HG03097 (cell line): Measurements from ENCODE around the gene DUSP7.

Experiments used
- ATAC-seq: cut with Tn5 transposase; IDR thresholded peaks from one replicate; pipeline ENCODE4 v1.9.1; 2021; ENCODE audit not compliant: unreplicated experiment, low FRiP score

DUSP7 gene

GRCh38 chr3:52086976-52087663 lies 30.7 kb upstream of the DUSP7 start:
- no peak for ATAC-seq

DNA sequence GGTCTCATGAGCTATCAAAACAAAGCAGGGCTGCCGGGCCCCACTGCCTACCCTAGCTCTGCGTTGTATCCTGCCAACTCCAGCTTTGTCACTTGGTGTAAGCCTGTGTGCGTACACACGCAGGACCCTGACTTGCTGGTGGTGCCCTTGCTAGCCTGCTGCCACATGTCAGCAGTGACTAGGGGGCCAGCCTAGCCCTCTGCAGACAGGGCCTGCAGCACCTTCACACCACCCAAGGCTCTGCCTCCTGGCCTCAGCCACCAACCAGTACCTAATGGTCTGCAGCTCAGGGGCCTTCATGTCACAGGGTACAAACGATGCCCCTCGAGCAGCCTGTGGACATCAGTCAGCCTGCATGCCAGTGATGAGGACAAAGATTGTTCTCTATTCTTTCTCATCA lies 30.1 kb upstream of the DUSP7 start:
- no peak for ATAC-seq

- ATAC-seq: no peak
These were observed 29.4 kb upstream of the DUSP7 start for GRCh38 chr3:52085681-52086282.

GRCh38 chr3:52084954-52085680 lies 28.7 kb upstream of the DUSP7 start:
- ATAC-seq: no peak

DNA sequence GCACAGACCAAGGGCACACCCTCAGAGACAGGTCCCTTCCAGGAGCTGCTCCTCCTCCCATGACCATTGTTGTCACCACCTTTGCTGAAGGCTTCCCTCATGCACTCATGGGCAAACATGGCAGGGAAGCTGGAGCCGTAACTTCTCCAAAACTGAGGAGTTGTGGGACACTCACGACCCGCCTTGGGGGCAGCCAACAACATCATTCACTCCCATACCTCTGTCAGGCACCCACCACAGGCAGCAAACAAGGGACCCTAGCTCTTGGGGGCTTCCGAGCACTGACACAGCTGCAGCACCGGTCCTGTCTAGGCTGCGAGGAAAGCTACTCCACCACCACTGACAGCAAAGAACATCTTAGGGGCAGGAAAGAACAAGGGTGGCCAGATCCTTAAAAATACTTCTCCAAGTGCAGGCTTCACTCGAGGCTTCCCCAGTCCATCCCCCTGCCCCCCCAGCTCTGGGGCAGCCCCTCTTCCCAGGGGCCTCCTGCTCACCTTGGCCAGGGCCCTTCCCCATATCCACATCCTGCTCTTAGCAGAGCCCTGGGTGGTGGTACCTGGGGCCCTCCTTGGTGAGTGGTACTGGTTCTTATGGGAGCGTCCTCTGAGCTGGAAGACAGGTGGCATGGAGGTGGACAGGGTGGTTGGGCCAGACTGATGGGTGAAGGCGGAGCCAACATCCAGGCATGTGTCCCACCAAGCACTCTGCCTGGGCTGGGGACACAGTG lies 28.0 kb upstream of the DUSP7 start:
- no peak for ATAC-seq

GRCh38 chr3:52083556-52084087 lies 27.3 kb upstream of the DUSP7 start:
- no peak for ATAC-seq

GRCh38 chr3:52082951-52083350 lies 26.6 kb upstream of the DUSP7 start:
- no peak for ATAC-seq

DNA sequence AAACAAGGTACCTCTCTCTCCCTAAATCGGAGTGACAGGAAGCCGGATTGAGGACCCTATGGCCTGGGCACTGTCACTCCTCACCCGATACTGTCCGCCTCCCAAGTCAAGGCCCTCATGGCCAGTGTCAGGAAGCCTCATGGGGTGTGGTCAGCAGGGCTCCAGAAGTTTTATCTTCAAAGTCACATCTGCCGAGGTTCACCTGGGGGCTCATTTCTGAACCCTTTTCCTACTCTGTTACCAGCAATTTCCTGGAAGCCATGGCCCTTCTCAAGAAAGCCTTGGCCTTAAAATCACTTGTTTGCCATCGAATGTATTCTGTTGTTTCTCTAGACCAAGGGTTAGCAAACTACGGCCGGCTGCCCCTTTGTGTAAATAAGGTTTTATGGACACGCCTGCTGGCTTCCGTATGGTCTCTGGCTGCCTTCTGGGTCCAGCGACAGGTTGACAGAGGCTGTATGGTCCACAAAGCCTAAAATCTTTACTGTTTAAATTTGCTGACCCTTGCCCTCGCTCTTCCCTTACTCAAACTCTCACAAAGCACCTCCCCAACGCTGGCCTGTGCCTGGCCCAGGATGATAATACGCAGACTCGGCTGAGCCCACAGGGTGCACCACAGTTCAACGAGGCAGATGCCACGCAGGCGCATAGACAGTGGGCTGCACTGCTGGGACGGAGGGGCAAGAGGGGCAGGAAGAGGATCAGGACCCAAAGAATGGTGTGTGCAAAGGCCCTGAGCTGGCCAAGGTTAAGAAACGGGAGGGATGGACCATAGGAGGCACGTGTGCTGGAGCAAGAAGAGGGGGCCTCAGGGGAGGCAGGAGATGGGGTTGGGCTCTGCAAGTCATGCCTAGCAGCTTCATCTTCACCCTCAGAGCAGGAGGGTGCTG lies 24.7 kb upstream of the DUSP7 start:
- no peak for ATAC-seq

DNA sequence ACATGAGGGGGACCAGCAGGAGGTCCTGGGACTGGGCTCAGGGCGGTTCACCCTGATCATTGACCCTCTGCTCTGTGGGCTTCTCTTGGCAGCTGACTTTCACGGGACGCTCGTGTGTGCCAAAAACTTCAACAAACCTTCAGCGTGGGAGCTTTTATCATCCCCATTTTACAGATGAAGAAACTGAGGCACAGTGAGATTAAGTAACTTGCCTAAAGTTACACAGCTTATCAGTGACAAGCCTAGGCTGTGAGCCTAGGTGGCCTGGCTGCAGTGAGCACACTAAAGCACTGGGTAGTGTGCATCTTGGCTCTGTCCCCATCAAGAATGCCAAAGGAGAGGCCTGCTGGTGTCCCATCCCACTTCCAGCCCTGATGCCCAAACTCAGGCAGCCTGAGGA lies 23.6 kb upstream of the DUSP7 start:
- no peak for ATAC-seq

- no peak for ATAC-seq
These were observed 22.6 kb upstream of the DUSP7 start for GRCh38 chr3:52078781-52079560.

GRCh38 chr3:52077925-52078324 lies 21.6 kb upstream of the DUSP7 start:
- ATAC-seq: no peak

- ATAC-seq: no peak
These were observed 20.8 kb upstream of the DUSP7 start for GRCh38 chr3:52076896-52077780.

- ATAC-seq: no peak
These were observed 17.1 kb upstream of the DUSP7 start for GRCh38 chr3:52073490-52073889.

GRCh38 chr3:52072471-52072870 lies 16.1 kb upstream of the DUSP7 start:
- no peak for ATAC-seq

- no peak for ATAC-seq
These were observed 15.6 kb upstream of the DUSP7 start for GRCh38 chr3:52072020-52072419.

DNA sequence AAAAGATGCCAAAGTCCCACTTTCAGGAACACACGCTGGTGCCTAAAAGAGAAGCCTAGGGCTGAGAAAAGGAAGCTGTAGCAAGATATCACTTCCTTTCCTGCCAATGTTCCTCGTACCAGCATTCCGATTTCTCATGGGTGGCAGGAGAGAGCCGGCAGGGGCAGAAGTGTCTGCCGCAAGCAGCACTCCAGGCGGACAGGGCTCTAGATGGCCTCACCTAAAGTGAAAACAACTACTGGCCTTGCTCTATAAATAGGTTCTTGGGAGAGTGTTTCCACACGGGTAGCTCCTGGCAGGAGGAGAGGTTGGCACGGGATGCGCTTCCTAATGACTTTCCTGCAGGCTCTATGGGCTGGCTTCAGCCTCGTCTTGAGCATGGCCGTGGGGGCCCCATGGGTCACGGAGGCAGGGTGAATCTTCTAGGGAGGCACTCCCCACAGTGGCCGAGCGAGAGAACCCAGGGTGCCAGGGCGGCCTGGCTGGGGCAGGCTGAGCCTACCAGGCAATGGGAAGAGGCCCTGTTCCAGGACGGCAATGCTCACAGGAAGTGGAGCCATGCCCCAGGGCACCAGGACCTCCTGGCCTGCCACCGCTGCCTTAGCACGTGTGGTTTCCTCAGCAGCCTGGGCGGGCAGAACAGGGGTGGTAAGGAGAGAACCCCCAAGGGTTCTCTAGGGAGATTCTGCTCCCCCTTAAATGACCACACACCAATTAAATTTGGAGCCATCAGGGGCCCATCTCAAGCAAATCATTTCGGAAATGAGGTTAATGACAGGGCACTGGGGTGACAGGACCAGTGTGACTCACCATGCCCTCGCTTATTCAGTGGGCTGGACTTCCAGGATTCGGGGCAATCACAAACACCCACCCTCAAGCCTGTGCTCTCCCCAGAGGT lies 14.6 kb upstream of the DUSP7 start:
- no peak for ATAC-seq

DNA sequence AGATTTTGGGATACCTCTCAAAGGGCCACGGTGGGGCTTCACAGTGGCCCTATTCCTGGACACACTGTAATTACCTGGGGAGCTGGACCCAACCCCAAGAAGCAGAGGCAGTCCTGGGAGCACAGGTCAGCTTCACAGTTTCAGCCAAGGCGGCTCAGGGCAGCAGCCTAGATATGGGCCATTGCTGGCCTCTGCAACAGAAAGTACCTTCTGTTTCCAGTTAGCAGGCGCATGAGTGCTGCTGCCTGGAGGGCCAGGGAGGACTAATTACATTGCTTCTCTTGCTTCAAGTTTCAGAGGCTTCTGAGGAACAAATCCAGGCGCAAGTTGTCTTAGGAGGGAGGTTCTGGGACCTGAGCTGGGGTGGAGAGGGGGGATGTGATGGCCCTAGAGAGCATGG lies 13.5 kb upstream of the DUSP7 start:
- no peak for ATAC-seq
